ENCODE results near the gene EPYC. TPM values are rescaled to one million over a fixed set of nuclear protein-coding genes. Genes with fewer than 3 reads are reported as not detected.

The EPYC gene
- total RNA-seq, 1 donor from 2014 or later = not detected

DNA sequence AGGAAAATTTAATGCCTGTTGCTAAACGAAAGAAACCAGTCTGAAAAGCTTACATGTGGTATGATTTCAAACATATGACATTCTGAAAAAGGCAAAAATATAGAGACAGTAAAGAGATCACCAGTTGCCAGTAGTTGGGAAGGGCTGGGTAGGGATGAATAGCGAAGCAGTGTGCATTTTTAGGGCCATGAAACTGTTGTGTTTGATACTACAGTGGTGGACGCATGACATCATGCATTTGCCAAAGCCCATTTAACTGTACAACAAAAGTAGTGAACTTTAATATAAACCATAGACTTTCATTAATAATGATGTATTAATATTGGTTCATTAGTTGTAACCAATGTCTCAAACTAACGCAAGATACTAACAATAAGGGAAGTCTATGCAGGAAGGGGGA lies 14.7 kb upstream of the EPYC start:
- ChIA-PET CTCF (no interaction called here), POLR2A (no interaction called here)
- H3K36me3 Mint-ChIP-seq (ENCODE audit: low read depth) = no peaks in the 10 kb centered on the region
- ATAC-seq (ENCODE audit: low read depth) (no peak), DNase-seq (no peak)
- intact Hi-C loops (cut with micrococcal nuclease) = no loop called here
- TF ChIP-seq, protein P1, sequence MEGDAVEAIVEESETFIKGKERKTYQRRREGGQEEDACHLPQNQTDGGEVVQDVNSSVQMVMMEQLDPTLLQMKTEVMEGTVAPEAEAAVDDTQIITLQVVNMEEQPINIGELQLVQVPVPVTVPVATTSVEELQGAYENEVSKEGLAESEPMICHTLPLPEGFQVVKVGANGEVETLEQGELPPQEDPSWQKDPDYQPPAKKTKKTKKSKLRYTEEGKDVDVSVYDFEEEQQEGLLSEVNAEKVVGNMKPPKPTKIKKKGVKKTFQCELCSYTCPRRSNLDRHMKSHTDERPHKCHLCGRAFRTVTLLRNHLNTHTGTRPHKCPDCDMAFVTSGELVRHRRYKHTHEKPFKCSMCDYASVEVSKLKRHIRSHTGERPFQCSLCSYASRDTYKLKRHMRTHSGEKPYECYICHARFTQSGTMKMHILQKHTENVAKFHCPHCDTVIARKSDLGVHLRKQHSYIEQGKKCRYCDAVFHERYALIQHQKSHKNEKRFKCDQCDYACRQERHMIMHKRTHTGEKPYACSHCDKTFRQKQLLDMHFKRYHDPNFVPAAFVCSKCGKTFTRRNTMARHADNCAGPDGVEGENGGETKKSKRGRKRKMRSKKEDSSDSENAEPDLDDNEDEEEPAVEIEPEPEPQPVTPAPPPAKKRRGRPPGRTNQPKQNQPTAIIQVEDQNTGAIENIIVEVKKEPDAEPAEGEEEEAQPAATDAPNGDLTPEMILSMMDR (IDR thresholded peaks at IDR 0.05) = no peak
- no peak overlapping the region for H3K27ac Mint-ChIP-seq
- peaks cover 2% of the 10 kb centered on the region for H3K9me3 Mint-ChIP-seq
- H3K27me3 Mint-ChIP-seq = no peaks in the 10 kb centered on the region
- H3K4me1 Mint-ChIP-seq = no peaks in the 10 kb centered on the region
- no peak overlapping the region for H3K4me3 Mint-ChIP-seq

DNA sequence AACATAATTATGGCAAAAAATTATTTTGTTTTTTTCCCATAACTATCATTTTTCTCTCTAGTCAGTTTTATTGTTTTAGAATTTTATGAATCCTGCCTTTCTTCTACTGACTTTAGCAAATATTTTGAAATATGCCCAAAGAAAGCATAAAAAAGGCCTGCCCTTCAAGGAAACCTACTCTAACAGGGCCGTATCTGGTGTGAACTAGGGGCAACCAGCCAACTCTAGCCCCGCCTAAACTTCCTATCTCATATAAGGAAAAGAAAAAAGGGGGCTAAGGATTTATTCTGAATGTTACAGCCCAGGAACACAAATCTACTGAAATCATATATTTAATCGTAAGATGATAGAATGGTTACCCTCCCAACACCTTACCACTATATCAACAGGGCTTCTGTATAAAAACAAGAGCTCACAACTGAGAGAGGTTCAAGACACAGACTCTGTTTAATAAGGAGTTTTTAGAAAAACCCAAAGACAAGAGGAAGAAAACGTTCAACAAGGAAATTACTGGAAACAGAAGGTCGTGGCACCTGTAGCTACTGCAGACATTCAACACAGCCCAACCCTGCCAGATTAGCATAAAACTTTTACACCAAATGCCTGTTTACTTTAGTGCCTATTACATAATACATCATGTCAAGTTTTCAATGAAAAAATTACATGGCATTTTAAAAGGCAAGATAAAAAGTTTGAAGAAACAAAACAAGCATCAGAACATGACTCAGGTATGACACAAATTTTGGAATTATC lies 12.9 kb upstream of the EPYC start:
- peaks cover 5% of the 10 kb centered on the region for H3K27me3 Mint-ChIP-seq
- no peak overlapping the region for H3K4me3 Mint-ChIP-seq
- DNase-seq (no peak), ATAC-seq (ENCODE audit: low read depth) (no peak)
- no peaks in the 10 kb centered on the region for H3K36me3 Mint-ChIP-seq (ENCODE audit: low read depth)
- TF ChIP-seq, protein P1 (IDR thresholded peaks at IDR 0.05) = no peak
- H3K9me3 Mint-ChIP-seq = peaks cover 2% of the 10 kb centered on the region
- intact Hi-C loops (cut with micrococcal nuclease) = no loop called here
- no peaks in the 10 kb centered on the region for H3K4me1 Mint-ChIP-seq
- CTCF ChIA-PET = no interaction called here
- H3K27ac Mint-ChIP-seq = no peak overlapping the region
- POLR2A ChIA-PET = no interaction called here

DNA sequence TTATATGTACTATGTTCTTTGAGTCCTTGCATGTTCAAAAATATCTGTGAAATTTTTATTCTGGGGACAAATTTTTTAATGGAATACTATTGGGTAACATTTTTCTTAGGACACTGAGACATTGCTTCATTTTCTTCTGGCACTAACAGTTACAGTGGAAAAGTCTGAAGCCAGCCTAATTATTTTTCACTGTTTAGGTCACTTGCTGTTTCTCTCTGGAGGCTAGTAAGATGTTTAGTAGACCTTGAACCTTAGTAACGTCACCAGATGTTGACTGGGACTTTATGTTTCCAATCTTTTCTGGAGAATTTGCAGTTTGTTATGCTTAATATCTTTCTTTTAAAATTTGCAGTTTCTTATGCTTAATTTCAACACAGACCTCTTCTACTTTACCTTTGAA lies 12.3 kb upstream of the EPYC start:
- TF ChIP-seq, protein P1 (IDR thresholded peaks at IDR 0.05) = no peak
- POLR2A ChIA-PET = no interaction called here
- H3K4me3 Mint-ChIP-seq = no peak overlapping the region
- CTCF ChIA-PET = no interaction called here
- no peak overlapping the region for H3K27ac Mint-ChIP-seq
- H3K9me3 Mint-ChIP-seq = peaks cover 2% of the 10 kb centered on the region
- H3K36me3 Mint-ChIP-seq (ENCODE audit: low read depth) = no peaks in the 10 kb centered on the region
- peaks cover 5% of the 10 kb centered on the region for H3K27me3 Mint-ChIP-seq
- no peak for ATAC-seq (ENCODE audit: low read depth)
- intact Hi-C loops (cut with micrococcal nuclease) = no loop called here
- DNase-seq = no peak
- no peaks in the 10 kb centered on the region for H3K4me1 Mint-ChIP-seq

DNA sequence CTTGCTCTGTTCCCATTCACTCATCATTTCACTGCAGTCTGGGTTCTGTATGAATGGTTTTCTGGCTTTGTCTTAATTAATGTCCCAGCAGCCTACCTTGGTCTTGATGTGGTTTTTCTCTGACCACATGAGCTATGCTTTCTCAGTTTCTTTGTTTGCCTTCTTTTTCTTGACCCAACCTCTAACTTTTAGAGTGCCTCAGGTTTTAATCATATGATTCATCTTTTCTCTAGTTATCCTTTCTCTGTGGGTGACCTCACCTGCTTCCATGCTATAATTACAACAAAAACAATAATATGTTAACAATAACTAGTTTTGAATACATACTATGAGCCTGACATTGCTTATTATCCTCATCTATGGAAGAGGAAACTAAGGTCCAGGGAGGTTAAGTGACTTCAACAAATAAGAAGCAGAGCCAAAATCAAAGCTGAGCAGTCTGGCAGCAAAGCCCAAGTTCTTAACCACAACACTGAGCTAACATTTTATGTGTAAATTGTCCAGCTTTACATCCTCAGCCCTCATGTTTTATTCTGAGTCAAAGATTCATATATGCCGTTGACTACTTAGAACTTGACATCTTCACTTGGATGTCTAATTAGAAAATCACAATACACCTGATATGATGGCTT lies 4.7 kb upstream of the EPYC start:
- no peak overlapping the region for H3K4me3 Mint-ChIP-seq
- H3K27me3 Mint-ChIP-seq = peaks cover 10% of the 10 kb centered on the region
- intact Hi-C loops (cut with micrococcal nuclease) = no loop called here
- H3K4me1 Mint-ChIP-seq = no peaks in the 10 kb centered on the region
- H3K27ac Mint-ChIP-seq = no peak overlapping the region
- DNase-seq (no peak), ATAC-seq (ENCODE audit: low read depth) (no peak)
- POLR2A ChIA-PET = no interaction called here
- CTCF ChIA-PET = no interaction called here
- no peaks in the 10 kb centered on the region for H3K36me3 Mint-ChIP-seq (ENCODE audit: low read depth)
- no peaks in the 10 kb centered on the region for H3K9me3 Mint-ChIP-seq
- TF ChIP-seq, protein P1 (IDR thresholded peaks at IDR 0.05) = no peak

DNA sequence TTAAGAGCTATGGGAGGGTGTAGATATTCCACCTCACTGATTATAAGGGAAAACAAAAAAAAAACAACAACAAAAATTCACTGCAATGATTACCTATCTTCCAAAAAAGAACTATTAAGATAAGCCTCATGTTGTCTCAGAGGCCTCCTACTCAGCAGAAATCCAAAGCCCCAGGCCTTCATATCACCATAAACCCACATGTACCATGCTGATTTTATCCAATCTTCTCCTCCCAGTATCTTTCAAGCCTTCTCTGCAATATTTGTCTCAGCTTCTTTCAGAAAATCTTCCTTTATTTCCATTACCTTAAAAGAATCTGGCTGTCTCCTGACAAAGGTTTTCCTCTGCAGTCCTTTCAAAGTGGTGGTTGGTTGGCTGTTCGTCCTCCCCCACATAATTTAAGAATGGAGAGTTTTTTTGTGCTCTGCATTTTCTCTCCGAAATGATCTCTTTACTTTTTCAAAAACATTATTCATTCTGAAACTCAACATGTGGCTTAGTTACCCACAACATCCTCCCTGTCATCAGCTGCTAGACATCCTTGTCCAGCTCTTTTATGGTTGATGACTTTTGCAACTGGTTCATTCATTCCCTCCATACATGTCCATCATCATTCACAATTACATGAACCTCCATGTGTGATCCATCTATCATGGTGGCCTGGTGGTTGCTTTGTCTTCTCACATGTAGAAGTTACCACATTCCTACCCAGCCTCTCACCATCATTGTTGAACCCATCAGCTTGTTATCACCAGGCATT lies 2.9 kb upstream of the EPYC start:
- TF ChIP-seq, protein P1 (IDR thresholded peaks at IDR 0.05) = no peak
- H3K27ac Mint-ChIP-seq = no peak overlapping the region
- no peaks in the 10 kb centered on the region for H3K36me3 Mint-ChIP-seq (ENCODE audit: low read depth)
- no peak for ATAC-seq (ENCODE audit: low read depth)
- intact Hi-C loops (cut with micrococcal nuclease) = no loop called here
- peaks cover 5% of the 10 kb centered on the region for H3K27me3 Mint-ChIP-seq
- H3K4me3 Mint-ChIP-seq = no peak overlapping the region
- no peak for DNase-seq
- CTCF ChIA-PET = no interaction called here
- H3K9me3 Mint-ChIP-seq = no peaks in the 10 kb centered on the region
- H3K4me1 Mint-ChIP-seq = no peaks in the 10 kb centered on the region
- POLR2A ChIA-PET = no interaction called here
